ELR (cell line): Measurements from ENCODE around the gene TEX2.

ENCODE experiments used
- DNase-seq: peaks from one replicate; pipeline ENCODE4 v3.0.0-alpha.2; 2015; ENCODE audit warnings: low read depth

Gene TEX2

GRCh38 chr17:64158831-64159590 lies 104.0 kb downstream of the TEX2 start:
- DNase-seq: no peak

GRCh38 chr17:64158406-64158805 lies 104.7 kb downstream of the TEX2 start:
- DNase-seq: no peak

GRCh38 chr17:64157669-64158180 lies 105.3 kb downstream of the TEX2 start:
- DNase-seq: no peak

GRCh38 chr17:64156670-64157069 lies 106.4 kb downstream of the TEX2 start:
- no peak for DNase-seq

GRCh38 chr17:64155751-64156544 lies 107.1 kb downstream of the TEX2 start:
- DNase-seq: peak; percentile 13

GRCh38 chr17:64155129-64155528 lies 107.9 kb downstream of the TEX2 start:
- no peak for DNase-seq

- peak; percentile 11 for DNase-seq
Observed at GRCh38 chr17:64154717-64155116, 108.3 kb downstream of the TEX2 start.

GRCh38 chr17:64154313-64154695 lies 108.8 kb downstream of the TEX2 start:
- DNase-seq: no peak

GRCh38 chr17:64153565-64154312 lies 109.3 kb downstream of the TEX2 start:
- DNase-seq: no peak

- no peak for DNase-seq
Observed at GRCh38 chr17:64152428-64153125, 110.5 kb downstream of the TEX2 start.

GRCh38 chr17:64151016-64151368 lies 112.1 kb downstream of the TEX2 start:
- DNase-seq: no peak

- no peak for DNase-seq
Observed at GRCh38 chr17:64150237-64151015, 112.6 kb downstream of the TEX2 start.

- DNase-seq: no peak
Observed at GRCh38 chr17:64149196-64149595, 113.9 kb downstream of the TEX2 start.

GRCh38 chr17:64148699-64149098 lies 114.4 kb downstream of the TEX2 start:
- peak; percentile 47 for DNase-seq

- DNase-seq: peak; percentile 71
Observed at GRCh38 chr17:64148017-64148631, 114.9 kb downstream of the TEX2 start.

GRCh38 chr17:64147110-64148016 lies 115.7 kb downstream of the TEX2 start:
- DNase-seq: peak; percentile 77

- DNase-seq: peak; percentile 75
Observed at GRCh38 chr17:64146418-64147109, 116.5 kb downstream of the TEX2 start.

GRCh38 chr17:64145751-64146417 lies 117.2 kb downstream of the TEX2 start:
- DNase-seq: peak; percentile 100
